ENCODE data around the gene SH2D3C. TPM values are rescaled to one million over a fixed set of nuclear protein-coding genes. Genes with fewer than 3 reads are reported as not detected.

SH2D3C gene
- total RNA-seq, 1 donor from 2014 or later = 5.8 TPM

GRCh38 chr9:127763918-127764384 lies 14.5 kb downstream of the SH2D3C start:
- Mint-ChIP-seq H3K9me3 (ENCODE audit: unreplicated experiment) (peaks cover 4% of the 10 kb centered on the region), H3K4me1 (ENCODE audit: low read depth, unreplicated experiment) (peaks cover 29% of the 10 kb centered on the region), H3K27me3 (ENCODE audit: low read depth, unreplicated experiment) (peaks cover 15% of the 10 kb centered on the region), H3K27ac (ENCODE audit: unreplicated experiment) (no peak overlapping the region), H3K4me3 (ENCODE audit: unreplicated experiment) (no peak overlapping the region), H3K36me3 (ENCODE audit: low read depth, unreplicated experiment) (peaks cover 12% of the 10 kb centered on the region)
- TF ChIP-seq EZH2 (IDR thresholded peaks at IDR 0.05; ENCODE audit: insufficient read depth, low read length) (no peak), CTCF (IDR thresholded peaks at IDR 0.05; ENCODE audit: insufficient read depth, low read depth, low read length) (peak; percentile 16)
- H3K9ac ChIP-seq (ENCODE audit: low read length) = no peak overlapping the region
- peaks cover 15% of the 10 kb centered on the region for H3K4me1 ChIP-seq (ENCODE audit: insufficient read depth, low read length)
- peak overlapping the region; percentile 10 for H3K4me2 ChIP-seq (ENCODE audit: low read length)
- H3K79me2 ChIP-seq (ENCODE audit: insufficient read depth, low read length) = no peaks in the 10 kb centered on the region
- no peak for DNase-seq (ENCODE audit: low read depth)
- H3K4me3 ChIP-seq (ENCODE audit: insufficient read depth, low read depth, low read length) = no peak overlapping the region
- H2AFZ ChIP-seq (ENCODE audit: low read depth, low read length) = peak overlapping the region; percentile 57
- no peaks in the 10 kb centered on the region for H3K9me3 ChIP-seq (ENCODE audit: insufficient read depth, low read depth, low read length)
- FAIRE-seq = no peak
- H4K20me1 ChIP-seq (ENCODE audit: insufficient read depth, low read length) = no peaks in the 10 kb centered on the region
- no peak overlapping the region for H3K27ac ChIP-seq (ENCODE audit: low read depth, low read length)
- H3K36me3 ChIP-seq (ENCODE audit: insufficient read depth, low read length) = no peaks in the 10 kb centered on the region
- H3K27me3 ChIP-seq (ENCODE audit: insufficient read depth, low read length) = no peaks in the 10 kb centered on the region

- Histone ChIP-seq H3K27ac (ENCODE audit: low read depth, low read length) (no peak overlapping the region), H3K4me1 (ENCODE audit: insufficient read depth, low read length) (peaks cover 2% of the 10 kb centered on the region), H3K4me3 (ENCODE audit: insufficient read depth, low read depth, low read length) (no peak overlapping the region), H3K27me3 (ENCODE audit: insufficient read depth, low read length) (no peaks in the 10 kb centered on the region), H4K20me1 (ENCODE audit: insufficient read depth, low read length) (no peaks in the 10 kb centered on the region), H3K4me2 (ENCODE audit: low read length) (no peak overlapping the region), H2AFZ (ENCODE audit: low read depth, low read length) (no peak overlapping the region), H3K9ac (ENCODE audit: low read length) (no peak overlapping the region), H3K36me3 (ENCODE audit: insufficient read depth, low read length) (no peaks in the 10 kb centered on the region), H3K79me2 (ENCODE audit: insufficient read depth, low read length) (no peaks in the 10 kb centered on the region), H3K9me3 (ENCODE audit: insufficient read depth, low read depth, low read length) (no peaks in the 10 kb centered on the region)
- Mint-ChIP-seq H3K27ac (ENCODE audit: unreplicated experiment) (peak overlapping the region; percentile 7), H3K9me3 (ENCODE audit: unreplicated experiment) (peaks cover 4% of the 10 kb centered on the region), H3K4me3 (ENCODE audit: unreplicated experiment) (no peak overlapping the region), H3K27me3 (ENCODE audit: low read depth, unreplicated experiment) (peaks cover 15% of the 10 kb centered on the region), H3K36me3 (ENCODE audit: low read depth, unreplicated experiment) (peaks cover 10% of the 10 kb centered on the region), H3K4me1 (ENCODE audit: low read depth, unreplicated experiment) (peaks cover 23% of the 10 kb centered on the region)
- no peak for DNase-seq (ENCODE audit: low read depth)
- no peak for TF ChIP-seq EZH2 (IDR thresholded peaks at IDR 0.05; ENCODE audit: insufficient read depth, low read length)
- TF ChIP-seq CTCF (IDR thresholded peaks at IDR 0.05; ENCODE audit: insufficient read depth, low read depth, low read length) = no peak
- FAIRE-seq = no peak
These were observed 16.3 kb downstream of the SH2D3C start for GRCh38 chr9:127762111-127762676.

- Histone ChIP-seq H3K36me3 (ENCODE audit: insufficient read depth, low read length) (no peaks in the 10 kb centered on the region), H3K27ac (ENCODE audit: low read depth, low read length) (no peak overlapping the region), H3K79me2 (ENCODE audit: insufficient read depth, low read length) (no peaks in the 10 kb centered on the region), H3K27me3 (ENCODE audit: insufficient read depth, low read length) (no peaks in the 10 kb centered on the region), H3K9ac (ENCODE audit: low read length) (no peak overlapping the region), H3K4me2 (ENCODE audit: low read length) (no peak overlapping the region), H4K20me1 (ENCODE audit: insufficient read depth, low read length) (no peaks in the 10 kb centered on the region), H3K4me1 (ENCODE audit: insufficient read depth, low read length) (no peaks in the 10 kb centered on the region), H3K9me3 (ENCODE audit: insufficient read depth, low read depth, low read length) (no peaks in the 10 kb centered on the region), H3K4me3 (ENCODE audit: insufficient read depth, low read depth, low read length) (no peak overlapping the region), H2AFZ (ENCODE audit: low read depth, low read length) (no peak overlapping the region)
- Mint-ChIP-seq H3K27ac (ENCODE audit: unreplicated experiment) (no peak overlapping the region), H3K4me3 (ENCODE audit: unreplicated experiment) (no peak overlapping the region), H3K4me1 (ENCODE audit: low read depth, unreplicated experiment) (peaks cover 20% of the 10 kb centered on the region), H3K9me3 (ENCODE audit: unreplicated experiment) (peaks cover 4% of the 10 kb centered on the region), H3K36me3 (ENCODE audit: low read depth, unreplicated experiment) (peaks cover 10% of the 10 kb centered on the region), H3K27me3 (ENCODE audit: low read depth, unreplicated experiment) (peaks cover 15% of the 10 kb centered on the region)
- DNase-seq (ENCODE audit: low read depth) (no peak), FAIRE-seq (no peak)
- TF ChIP-seq CTCF (IDR thresholded peaks at IDR 0.05; ENCODE audit: insufficient read depth, low read depth, low read length) (no peak), EZH2 (IDR thresholded peaks at IDR 0.05; ENCODE audit: insufficient read depth, low read length) (no peak)
These were observed 16.9 kb downstream of the SH2D3C start for GRCh38 chr9:127761491-127761956.

Data from astrocyte (in vitro differentiated cells and primary cell).